Measurements from ENCODE around the gene WDR88. TPM values are rescaled to one million over a fixed set of nuclear protein-coding genes. Genes with fewer than 3 reads are reported as not detected.
"Not testable (repeated sequence)": the region's sequence is repeated elsewhere in the genome, so short reads cannot be mapped to it uniquely, and the experiment has no call there.

WDR88 gene
- total RNA-seq, 1 experiment from 2014 or later: not detected

DNA sequence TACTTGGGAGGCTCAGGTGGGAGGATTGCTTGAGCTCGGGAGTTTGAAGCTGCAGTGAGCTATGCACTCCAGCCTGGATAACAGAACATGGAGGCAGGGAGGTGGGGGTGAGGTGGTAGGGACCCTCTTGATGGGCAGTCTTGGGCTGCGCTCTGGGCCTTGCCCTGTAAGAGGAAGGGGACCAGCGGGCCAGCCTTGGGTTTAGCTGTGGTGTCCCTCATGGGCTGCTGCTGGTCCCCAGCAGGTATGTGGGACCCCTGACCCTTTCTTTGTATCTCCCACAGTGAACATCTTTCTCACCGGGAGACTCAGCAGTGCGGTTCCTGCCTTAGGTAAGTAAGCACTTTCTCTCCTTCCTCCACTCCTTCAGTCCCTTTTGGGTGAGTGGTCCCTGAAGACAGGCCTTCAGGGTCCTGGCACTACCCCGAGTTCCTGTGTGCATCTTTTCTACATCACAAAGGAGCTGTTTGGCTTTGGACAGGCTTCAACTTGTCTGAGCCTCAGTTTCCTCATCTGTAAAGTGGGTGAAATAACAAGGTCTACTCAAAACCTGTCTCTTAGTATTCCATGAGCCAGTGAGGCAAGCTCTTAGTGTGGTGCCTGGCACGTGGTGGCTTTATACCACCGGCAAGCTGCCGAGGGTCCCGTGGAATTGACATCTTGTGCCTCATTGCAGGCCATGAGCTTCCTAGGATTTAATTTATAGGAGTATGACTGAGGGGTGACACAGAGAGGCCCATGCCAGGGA lies 64.7 kb downstream of the WDR88 start:
- DNase-seq (ENCODE audit: low read depth): no peak

DNA sequence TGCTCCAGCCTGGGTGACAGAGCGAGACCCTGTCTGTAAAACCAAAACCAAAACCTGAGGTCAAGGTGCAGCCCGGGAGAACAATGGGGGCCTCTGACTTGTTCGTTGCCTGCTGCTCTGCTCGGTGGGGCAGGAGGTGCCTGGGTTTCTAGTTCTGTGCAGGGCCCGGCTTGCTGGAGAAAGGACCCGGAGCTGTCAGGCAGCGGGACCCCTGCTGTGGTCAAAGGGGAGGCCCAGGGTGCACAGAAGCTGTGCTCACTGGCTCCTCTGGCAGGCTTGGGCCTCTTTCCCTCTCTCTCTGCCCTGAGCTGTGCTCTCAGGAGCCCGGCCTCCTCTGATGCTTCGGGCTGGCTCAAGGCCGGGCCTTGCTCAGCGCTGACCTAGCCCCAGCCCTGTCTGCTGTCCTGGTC lies 65.7 kb downstream of the WDR88 start:
- DNase-seq (ENCODE audit: low read depth): no peak

GRCh38 chr19:33198169-33198568 lies 66.3 kb downstream of the WDR88 start:
- DNase-seq (ENCODE audit: low read depth): no peak

GRCh38 chr19:33199441-33200265 lies 67.7 kb downstream of the WDR88 start:
- DNase-seq (ENCODE audit: low read depth): no peak

GRCh38 chr19:33201473-33201872 lies 69.6 kb downstream of the WDR88 start:
- no peak for DNase-seq (ENCODE audit: low read depth)

DNA sequence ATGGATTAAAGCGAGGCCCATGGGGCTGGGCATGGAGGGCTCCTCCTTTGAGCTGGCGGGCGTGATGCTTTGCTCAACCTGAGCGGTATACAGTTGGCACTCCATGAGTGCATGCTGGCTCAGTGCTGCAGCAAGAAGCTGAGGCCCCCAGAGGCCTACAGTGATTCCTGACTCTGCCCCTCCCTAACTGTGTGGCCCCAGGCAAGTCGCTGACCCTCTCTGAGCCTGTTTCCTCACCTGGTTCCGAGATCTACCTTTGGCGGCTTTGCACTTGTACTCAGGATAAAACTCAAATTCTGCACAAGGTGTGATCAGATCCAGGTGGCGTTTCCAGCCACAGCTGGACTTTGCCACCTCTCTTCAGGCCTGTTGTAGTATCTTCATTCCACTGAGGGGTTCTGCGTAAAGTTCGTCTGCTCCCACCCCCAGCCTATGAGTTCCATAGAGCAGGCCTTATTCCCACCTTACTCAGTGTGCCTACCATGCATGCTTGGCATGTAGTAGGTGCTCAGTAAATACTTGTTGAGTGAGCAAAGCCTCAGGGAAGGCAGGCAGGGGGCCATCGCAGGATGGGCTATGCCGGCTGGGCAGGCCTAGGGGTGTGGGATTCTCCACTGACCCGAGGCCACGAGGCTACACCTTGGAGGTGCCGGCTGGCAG lies 70.1 kb downstream of the WDR88 start:
- DNase-seq (ENCODE audit: low read depth): no peak

- no peak for DNase-seq (ENCODE audit: low read depth)
Measured at GRCh38 chr19:33202546-33203507, 70.9 kb downstream of the WDR88 start.

DNA sequence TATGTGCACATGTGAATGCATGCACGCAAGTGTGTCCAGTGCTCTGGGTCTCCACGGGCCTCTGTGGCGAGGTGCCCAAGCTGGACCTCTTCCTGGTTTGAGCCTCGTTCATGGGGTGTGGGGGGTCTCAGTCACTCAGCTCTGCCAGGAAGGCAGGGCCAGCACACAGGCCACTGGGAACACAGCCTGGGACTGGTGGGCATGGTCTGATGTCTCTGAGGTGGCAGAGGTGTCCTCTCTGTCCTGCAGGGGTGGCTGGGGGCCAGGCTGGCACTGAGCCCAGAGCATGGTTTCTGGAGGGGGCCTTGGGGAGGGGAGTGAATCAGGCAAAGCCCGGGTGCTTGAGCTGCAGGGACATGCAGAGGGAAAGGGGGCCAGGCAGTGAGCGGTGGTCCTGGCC lies 71.6 kb downstream of the WDR88 start:
- DNase-seq (ENCODE audit: low read depth): no peak

DNA sequence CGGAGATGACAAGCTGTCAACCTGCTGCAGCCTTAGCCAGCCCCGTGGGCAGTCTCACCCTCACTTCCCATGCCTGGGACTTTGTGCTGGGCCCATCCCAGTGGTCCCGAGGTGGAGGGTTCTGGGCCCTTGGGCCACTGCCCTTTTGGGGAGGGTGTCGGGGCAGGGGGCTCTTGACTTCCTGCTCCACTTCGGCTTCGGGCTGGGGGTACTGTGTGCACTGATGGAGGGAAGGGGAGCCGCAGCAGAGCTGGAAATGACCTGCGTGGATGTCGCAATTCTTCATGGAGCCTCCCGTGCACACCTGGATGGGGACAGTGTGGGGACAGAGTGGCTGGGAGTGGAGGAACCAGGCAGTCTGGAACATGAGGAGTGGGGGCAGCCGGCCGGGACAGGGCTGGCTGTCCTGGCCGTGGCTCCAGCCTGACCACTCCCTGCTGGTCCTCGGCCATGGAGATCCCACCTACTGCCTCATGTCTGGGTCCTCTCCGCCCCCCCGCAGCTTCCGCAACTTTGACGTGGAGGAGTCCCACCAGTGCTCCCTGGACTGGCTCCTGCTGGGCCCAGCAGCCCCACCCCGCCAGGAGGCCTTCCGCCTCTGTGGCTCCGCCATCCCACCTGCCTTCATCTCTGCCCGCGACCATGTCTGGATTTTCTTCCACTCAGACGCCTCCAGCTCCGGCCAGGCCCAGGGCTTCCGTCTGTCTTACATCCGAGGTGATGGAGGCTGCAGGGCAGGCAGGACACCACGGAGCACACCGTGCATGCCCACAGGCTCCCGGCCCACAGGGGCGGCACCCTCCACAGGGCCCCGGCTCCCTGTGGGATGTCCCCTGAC lies 72.4 kb downstream of the WDR88 start:
- DNase-seq (ENCODE audit: low read depth): no peak

DNA sequence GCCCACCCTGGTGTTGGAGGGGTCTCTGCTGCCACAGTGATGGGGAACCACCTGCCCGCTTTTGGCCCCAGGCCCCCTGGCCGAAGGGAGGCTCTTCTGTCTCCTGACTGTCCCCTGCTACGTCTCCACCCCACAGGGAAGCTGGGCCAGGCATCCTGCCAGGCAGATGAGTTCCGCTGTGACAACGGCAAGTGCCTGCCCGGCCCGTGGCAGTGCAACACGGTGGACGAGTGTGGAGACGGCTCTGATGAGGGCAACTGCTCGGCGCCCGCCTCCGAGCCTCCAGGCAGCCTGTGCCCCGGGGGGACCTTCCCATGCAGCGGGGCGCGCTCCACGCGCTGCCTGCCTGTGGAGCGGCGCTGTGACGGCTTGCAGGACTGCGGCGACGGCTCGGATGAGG lies 73.2 kb downstream of the WDR88 start:
- DNase-seq (ENCODE audit: low read depth): no peak

DNA sequence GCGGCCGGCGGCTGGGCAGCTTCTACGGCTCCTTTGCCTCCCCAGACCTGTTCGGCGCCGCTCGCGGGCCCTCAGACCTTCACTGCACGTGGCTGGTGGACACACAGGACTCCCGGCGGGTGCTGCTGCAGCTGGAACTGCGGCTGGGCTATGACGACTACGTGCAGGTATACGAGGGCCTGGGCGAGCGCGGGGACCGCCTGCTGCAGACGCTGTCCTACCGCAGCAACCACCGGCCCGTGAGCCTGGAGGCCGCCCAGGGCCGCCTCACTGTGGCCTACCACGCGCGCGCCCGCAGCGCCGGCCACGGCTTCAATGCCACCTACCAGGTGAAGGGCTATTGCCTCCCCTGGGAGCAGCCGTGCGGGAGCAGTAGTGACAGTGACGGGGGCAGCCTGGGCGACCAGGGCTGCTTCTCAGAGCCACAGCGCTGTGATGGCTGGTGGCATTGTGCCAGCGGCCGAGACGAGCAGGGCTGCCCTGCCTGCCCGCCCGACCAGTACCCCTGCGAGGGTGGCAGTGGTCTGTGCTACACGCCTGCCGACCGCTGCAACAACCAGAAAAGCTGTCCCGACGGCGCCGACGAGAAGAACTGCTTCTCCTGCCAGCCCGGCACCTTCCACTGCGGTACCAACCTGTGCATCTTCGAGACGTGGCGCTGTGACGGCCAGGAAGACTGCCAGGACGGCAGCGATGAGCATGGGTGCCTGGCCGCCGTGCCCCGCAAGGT lies 73.8 kb downstream of the WDR88 start:
- no peak for DNase-seq (ENCODE audit: low read depth)

- no peak for DNase-seq (ENCODE audit: low read depth)
Measured at GRCh38 chr19:33206261-33207039, 74.5 kb downstream of the WDR88 start.

- no peak for DNase-seq (ENCODE audit: low read depth)
Measured at GRCh38 chr19:33207040-33207620, 75.2 kb downstream of the WDR88 start.

- no peak for DNase-seq (ENCODE audit: low read depth)
Measured at GRCh38 chr19:33207903-33208302, 76.0 kb downstream of the WDR88 start.

- no peak for DNase-seq (ENCODE audit: low read depth)
Measured at GRCh38 chr19:33208371-33208895, 76.5 kb downstream of the WDR88 start.

DNA sequence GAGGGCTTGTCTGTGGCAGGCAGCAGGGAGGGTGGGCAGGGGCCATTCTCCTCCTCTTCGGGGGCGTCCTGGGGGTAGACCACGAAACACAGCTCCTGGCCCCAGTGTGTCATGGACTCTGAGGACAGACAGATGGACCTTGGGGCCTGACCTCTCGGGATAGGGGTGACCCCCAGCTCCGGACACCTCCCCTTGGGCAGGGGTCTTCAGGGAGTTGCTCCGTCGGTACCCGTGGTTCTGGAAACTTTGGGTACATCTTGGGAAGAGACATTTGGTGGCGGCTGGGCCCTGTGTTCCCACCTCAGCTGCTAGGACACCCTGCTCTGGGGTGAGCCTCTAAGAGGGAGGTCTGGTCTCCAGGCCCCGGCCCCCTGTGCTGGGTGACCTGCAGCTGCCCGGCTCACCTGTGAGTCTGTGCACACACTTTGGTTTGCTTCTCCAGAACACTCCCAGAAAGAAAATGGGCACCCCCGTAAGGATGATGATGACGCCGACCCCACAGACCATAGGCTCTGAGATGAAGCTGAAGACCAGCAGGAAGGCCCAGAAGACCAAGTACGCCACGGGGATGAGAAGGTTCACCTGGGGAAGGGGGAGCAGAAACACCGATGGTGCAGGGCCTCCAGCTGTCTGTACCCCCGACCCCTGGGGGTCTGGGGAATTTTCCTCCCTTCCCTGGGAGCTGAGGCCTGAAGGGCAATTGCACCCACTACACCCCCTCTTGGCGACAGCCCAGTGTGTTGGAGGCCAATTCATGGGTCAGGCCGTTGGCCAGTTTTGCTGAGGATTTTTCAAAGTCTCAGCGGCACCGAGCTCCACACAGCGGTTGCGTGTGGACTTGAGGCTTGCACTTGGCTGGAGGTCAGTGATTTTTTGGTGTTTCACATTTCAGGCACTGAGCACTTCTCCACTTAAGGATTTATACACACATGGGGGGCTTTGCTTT lies 77.3 kb downstream of the WDR88 start:
- no peak for DNase-seq (ENCODE audit: low read depth)

- not testable (repeated sequence) for DNase-seq (ENCODE audit: low read depth)
Measured at GRCh38 chr19:33209850-33210230, 77.9 kb downstream of the WDR88 start.
